ENCODE data around the gene MKNK2. TPM values are rescaled to one million over a fixed set of nuclear protein-coding genes. Genes with fewer than 3 reads are reported as not detected.
A peak's percentile ranks its signal among the peaks of the same experiment; 100 is the strongest.

MKNK2 gene
- total and polyA plus RNA-seq, 2 of the 13 experiments (the other 11 are each of a cell fraction or from before 2014, with no cell fraction given), result 44.9 to 112 TPM

- in situ Hi-C loops (cut with HindIII; ENCODE audit: extremely low pct_ligation_motif_present, low pct_unique_long_range_greater_than_20kb) (loop anchor here (5.0 to 10.0 kb wide), 2 partner anchors 42 to 129 kb away; no protein-coding TSS in a partner anchor), intact Hi-C loops (cut with micrococcal nuclease; ENCODE audit: unreplicated experiment) (no loop called here)
- no peaks in the 10 kb centered on the region for H3K36me3 ChIP-seq (replicated peaks in 1 of 2; ENCODE audit: control insufficient read depth in 1 of 2, insufficient read depth in 2 of 2, low read length in 2 of 2)
- no peak overlapping the region for H3K27ac ChIP-seq (ENCODE audit: extremely low read length, insufficient read depth, low read length)
- no peaks in the 10 kb centered on the region for H3K79me2 ChIP-seq (ENCODE audit: insufficient read depth, low read length)
- no peak for DNase-seq (ENCODE audit: low spot score)
- TF ChIP-seq, protein P1, sequence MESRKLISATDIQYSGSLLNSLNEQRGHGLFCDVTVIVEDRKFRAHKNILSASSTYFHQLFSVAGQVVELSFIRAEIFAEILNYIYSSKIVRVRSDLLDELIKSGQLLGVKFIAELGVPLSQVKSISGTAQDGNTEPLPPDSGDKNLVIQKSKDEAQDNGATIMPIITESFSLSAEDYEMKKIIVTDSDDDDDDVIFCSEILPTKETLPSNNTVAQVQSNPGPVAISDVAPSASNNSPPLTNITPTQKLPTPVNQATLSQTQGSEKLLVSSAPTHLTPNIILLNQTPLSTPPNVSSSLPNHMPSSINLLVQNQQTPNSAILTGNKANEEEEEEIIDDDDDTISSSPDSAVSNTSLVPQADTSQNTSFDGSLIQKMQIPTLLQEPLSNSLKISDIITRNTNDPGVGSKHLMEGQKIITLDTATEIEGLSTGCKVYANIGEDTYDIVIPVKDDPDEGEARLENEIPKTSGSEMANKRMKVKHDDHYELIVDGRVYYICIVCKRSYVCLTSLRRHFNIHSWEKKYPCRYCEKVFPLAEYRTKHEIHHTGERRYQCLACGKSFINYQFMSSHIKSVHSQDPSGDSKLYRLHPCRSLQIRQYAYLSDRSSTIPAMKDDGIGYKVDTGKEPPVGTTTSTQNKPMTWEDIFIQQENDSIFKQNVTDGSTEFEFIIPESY (CRISPR knock-in tag; IDR thresholded peaks at IDR 0.05), result peak; percentile 43; the same call in 1 of the 2 replicates
- TF ChIP-seq HOXA9 (CRISPR knock-in tag; IDR thresholded peaks at IDR 0.05; ENCODE audit: borderline replicate concordance), result no peak
- H4K20me1 ChIP-seq (ENCODE audit: insufficient read depth, low read length), result no peaks in the 10 kb centered on the region
- CTCF ChIA-PET (ENCODE audit: low intra/inter-chr PET ratio, low total read pairs), result no interaction called here
- no peak overlapping the region for H3K4me2 ChIP-seq (ENCODE audit: low read depth, low read length)
- no peak overlapping the region for H3K4me3 ChIP-seq (replicated peaks in 1 of 3; ENCODE audit: insufficient read depth in 1 of 3, low read depth in 2 of 3, low read length in 3 of 3)
- no peaks in the 10 kb centered on the region for H3K9me3 ChIP-seq (ENCODE audit: low read length)
- H3K4me1 ChIP-seq (ENCODE audit: insufficient read depth, low read length), result peaks cover 71% of the 10 kb centered on the region
- 65% methylated on average over 8 of the region's 8 CpGs for WGBS (ENCODE audit: low lambda C conversion rate)
- H3K9ac ChIP-seq (ENCODE audit: insufficient read depth, low read depth, low read length), result no peak overlapping the region
- POLR2A ChIA-PET, result interaction anchor here (1.4 kb wide), 1 partner anchor 44 kb away, joined by 5 read pairs; no protein-coding TSS in a partner anchor
- no peaks in the 10 kb centered on the region; a peak in 1 of 5 replicates for H3K27me3 ChIP-seq (ENCODE audit: control insufficient read depth in 1 of 2, insufficient read depth in 2 of 2, low read length in 2 of 2)
- FAIRE-seq, result no peak
- no peak for ATAC-seq
- no peak overlapping the region for H2AFZ ChIP-seq (ENCODE audit: low read length)
- BruUV-seq (replicated peaks), result no TSS peak
Observed at GRCh38 chr19:2063824-2064223, 12.8 kb upstream of the MKNK2 start.

- TF ChIP-seq IRF2 (CRISPR knock-in tag; IDR thresholded peaks at IDR 0.05) (no peak), MYC (CRISPR knock-in tag; IDR thresholded peaks at IDR 0.05; ENCODE audit: borderline replicate concordance) (0 out of 2 replicates have a peak, but pooled peaks have one; percentile 6)
- H3K9ac ChIP-seq (ENCODE audit: insufficient read depth, low read depth, low read length), result peak overlapping the region; percentile 97
- peaks cover 77% of the 10 kb centered on the region for H3K4me1 ChIP-seq (ENCODE audit: insufficient read depth, low read length)
- ChIA-PET POLR2A (interaction anchor here (1.4 kb wide), 1 partner anchor 43 kb away, joined by 5 read pairs; no protein-coding TSS in a partner anchor), CTCF (ENCODE audit: low intra/inter-chr PET ratio, low total read pairs) (no interaction called here)
- H2AFZ ChIP-seq (ENCODE audit: low read length), result no peak overlapping the region
- H3K4me2 ChIP-seq (ENCODE audit: low read depth, low read length), result peak overlapping the region; percentile 91
- H3K9me3 ChIP-seq (ENCODE audit: low read length), result no peaks in the 10 kb centered on the region
- in situ Hi-C loops (cut with HindIII; ENCODE audit: extremely low pct_ligation_motif_present, low pct_unique_long_range_greater_than_20kb) (loop anchor here (5.0 to 10.0 kb wide), 2 partner anchors 40 to 128 kb away; no protein-coding TSS in a partner anchor), intact Hi-C loops (cut with micrococcal nuclease; ENCODE audit: unreplicated experiment) (no loop called here)
- H3K79me2 ChIP-seq (ENCODE audit: insufficient read depth, low read length), result no peaks in the 10 kb centered on the region
- no peak for DNase-seq (ENCODE audit: low spot score)
- no peaks in the 10 kb centered on the region for H4K20me1 ChIP-seq (ENCODE audit: insufficient read depth, low read length)
- no peak for ATAC-seq
- FAIRE-seq, result no peak
- H3K27ac ChIP-seq (ENCODE audit: extremely low read length, insufficient read depth, low read length), result peak overlapping the region; percentile 100
- no peaks in the 10 kb centered on the region for H3K36me3 ChIP-seq (replicated peaks in 1 of 2; ENCODE audit: control insufficient read depth in 1 of 2, insufficient read depth in 2 of 2, low read length in 2 of 2)
- no peaks in the 10 kb centered on the region; a peak in 1 of 5 replicates for H3K27me3 ChIP-seq (ENCODE audit: control insufficient read depth in 1 of 2, insufficient read depth in 2 of 2, low read length in 2 of 2)
- WGBS (ENCODE audit: low lambda C conversion rate), result 48% methylated on average over 9 of the region's 9 CpGs
- H3K4me3 ChIP-seq (replicated peaks in 1 of 3; ENCODE audit: insufficient read depth in 1 of 3, low read depth in 2 of 3, low read length in 3 of 3), result peak overlapping the region; percentile 58 to 84 (median 69)
- BruUV-seq (replicated peaks), result no TSS peak
Observed at GRCh38 chr19:2062770-2063169, 11.7 kb upstream of the MKNK2 start.

Measured in HepG2 (cell line).